Measurements from ENCODE around the gene TRAPPC2L.

Gene TRAPPC2L

GRCh38 chr16:88905563-88905962 lies 48.6 kb downstream of the TRAPPC2L start:
- Histone ChIP-seq H3K9me3 (no peaks in the 10 kb centered on the region), H3K27me3 (peaks cover 0 to 46% of the 10 kb centered on the region in 2 donors), H3K4me3 (no peak overlapping the region), H3K4me1 (peaks cover 0 to 1% (median 0%) of the 10 kb centered on the region in 4 donors), H3K27ac (no peak overlapping the region), H3K36me3 (no peaks in the 10 kb centered on the region)
- DNase-seq: no peak
- intact Hi-C loops (cut with DNase I; ENCODE audit: low total_unique reads): no loop called here
- TF ChIP-seq CTCF (IDR thresholded peaks at IDR 0.05): no peak

- no peak overlapping the region for H3K4me3 ChIP-seq
- DNase-seq: no peak
- no peak overlapping the region for H3K27ac ChIP-seq
- peaks cover 0 to 6% (median 0%) of the 10 kb centered on the region in 4 donors for H3K4me1 ChIP-seq
- no peaks in the 10 kb centered on the region for H3K9me3 ChIP-seq
- intact Hi-C loops (cut with DNase I; ENCODE audit: low total_unique reads): no loop called here
- no peak for TF ChIP-seq CTCF (IDR thresholded peaks at IDR 0.05)
- peaks cover 0 to 46% of the 10 kb centered on the region in 2 donors for H3K27me3 ChIP-seq
- H3K36me3 ChIP-seq: no peaks in the 10 kb centered on the region
These were observed 49.1 kb downstream of the TRAPPC2L start for GRCh38 chr16:88906020-88906419.

DNA sequence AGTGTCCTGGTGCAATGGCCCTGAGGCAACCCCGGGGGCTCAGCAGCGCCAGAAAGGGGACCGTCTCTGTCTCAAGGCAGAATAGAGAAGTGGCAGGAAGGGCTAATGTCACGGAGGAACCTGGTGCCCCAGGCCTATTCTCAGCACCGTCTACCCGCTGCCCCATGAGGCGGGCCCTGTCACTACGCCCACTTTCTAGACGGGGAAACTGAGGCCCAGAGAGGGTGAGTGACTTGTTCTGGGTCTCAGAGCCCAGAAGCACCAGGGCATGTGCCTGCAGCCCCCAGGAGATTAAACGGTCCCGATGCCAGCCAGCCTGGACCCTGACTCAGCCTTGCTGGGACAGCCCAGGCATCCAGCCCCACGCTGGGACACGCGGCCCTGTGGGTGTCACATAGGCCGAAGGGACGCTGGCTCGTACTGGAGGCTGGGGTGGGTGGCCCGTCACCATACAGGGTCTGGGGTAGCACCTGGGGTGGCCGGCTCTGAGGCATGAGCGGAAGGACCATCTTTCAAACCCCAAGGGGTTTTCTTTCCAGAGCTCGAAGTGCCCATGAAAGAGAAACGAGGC lies 49.7 kb downstream of the TRAPPC2L start:
- intact Hi-C loops (cut with DNase I; ENCODE audit: low total_unique reads): no loop called here
- H3K4me1 ChIP-seq: peaks cover 0 to 7% (median 0%) of the 10 kb centered on the region in 4 donors
- TF ChIP-seq CTCF (IDR thresholded peaks at IDR 0.05): no peak
- DNase-seq: no peak
- no peak overlapping the region for H3K4me3 ChIP-seq
- H3K9me3 ChIP-seq: no peaks in the 10 kb centered on the region
- peaks cover 0 to 50% of the 10 kb centered on the region in 2 donors for H3K27me3 ChIP-seq
- no peak overlapping the region for H3K27ac ChIP-seq
- H3K36me3 ChIP-seq: no peaks in the 10 kb centered on the region

- Histone ChIP-seq H3K4me1 (peaks cover 0 to 7% (median 0%) of the 10 kb centered on the region in 4 donors), H3K27ac (no peak overlapping the region), H3K9me3 (no peaks in the 10 kb centered on the region), H3K27me3 (peaks cover 0 to 62% of the 10 kb centered on the region in 2 donors), H3K36me3 (no peaks in the 10 kb centered on the region), H3K4me3 (no peak overlapping the region)
- no peak for DNase-seq
- intact Hi-C loops (cut with DNase I; ENCODE audit: low total_unique reads): no loop called here
- no peak for TF ChIP-seq CTCF (IDR thresholded peaks at IDR 0.05)
These were observed 50.8 kb downstream of the TRAPPC2L start for GRCh38 chr16:88907768-88908167.

DNA sequence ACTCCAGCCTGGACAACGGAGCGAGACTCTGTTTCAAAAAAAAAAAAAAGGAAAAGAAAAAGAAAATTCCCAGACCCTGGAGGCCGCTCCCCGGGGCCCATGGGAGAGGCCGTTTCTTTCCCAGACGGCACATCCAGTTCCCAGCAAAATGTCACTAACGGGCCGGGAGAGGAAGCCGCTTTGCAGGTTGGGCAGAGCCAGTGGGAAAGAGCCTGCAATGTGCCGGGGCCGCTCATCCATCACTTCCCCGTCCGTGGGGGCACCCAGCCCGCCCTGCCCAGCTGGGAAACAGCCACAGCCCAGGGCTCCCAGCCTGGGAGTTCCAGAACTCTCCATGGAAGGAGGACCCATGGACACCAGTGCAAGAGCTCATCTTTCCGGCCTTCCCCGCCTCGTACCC lies 51.4 kb downstream of the TRAPPC2L start:
- intact Hi-C loops (cut with DNase I; ENCODE audit: low total_unique reads): no loop called here
- Histone ChIP-seq H3K27ac (no peak overlapping the region), H3K9me3 (no peaks in the 10 kb centered on the region), H3K4me3 (no peak overlapping the region), H3K36me3 (no peaks in the 10 kb centered on the region), H3K27me3 (peaks cover 0 to 64% of the 10 kb centered on the region in 2 donors), H3K4me1 (peaks cover 0 to 7% (median 0%) of the 10 kb centered on the region in 4 donors)
- no peak for DNase-seq
- no peak for TF ChIP-seq CTCF (IDR thresholded peaks at IDR 0.05)
